Choroid plexus epithelial cell (primary cell): Measurements from ENCODE around the gene BRINP1.

Experiments
- DNase-seq: peaks from one replicate; pipeline ENCODE4 v3.0.0-alpha.2; 2010; ENCODE audit warnings: low read depth
- H3K4me3 ChIP-seq: 2 replicates; pipeline ENCODE4 v1.5.1; 2011; ENCODE audit warnings: low read depth, mild to moderate bottlenecking, control low read depth, low read length, moderate library complexity
- CTCF ChIP-seq: conservative IDR thresholded peaks from 2 replicates; pipeline ENCODE4 v1.5.1; 2011; ENCODE audit warnings: low read depth, mild to moderate bottlenecking, control low read depth, inconsistent platforms, low read length, moderate library complexity

The BRINP1 gene

GRCh38 chr9:119322184-119322583 is 47.1 kb downstream of the BRINP1 start:
- DNase-seq = peak; percentile 0

GRCh38 chr9:119318371-119318770 is 50.9 kb downstream of the BRINP1 start:
- no peak for DNase-seq
- no peak overlapping the region for H3K4me3 ChIP-seq
- no peak for TF ChIP-seq CTCF

More at GRCh38 chr9:119322184-119322583, 47.1 kb downstream of the BRINP1 start:
- TF ChIP-seq CTCF = no peak
- no peak overlapping the region for H3K4me3 ChIP-seq

GRCh38 chr9:119313846-119314245 is 55.4 kb downstream of the BRINP1 start:
- no peak for DNase-seq
- no peak for TF ChIP-seq CTCF
- H3K4me3 ChIP-seq = no peak overlapping the region

- no peak for TF ChIP-seq CTCF
- no peak overlapping the region for H3K4me3 ChIP-seq
- DNase-seq = no peak
These were observed 58.5 kb downstream of the BRINP1 start for GRCh38 chr9:119310741-119311140.

- DNase-seq = no peak
- no peak for TF ChIP-seq CTCF
- no peak overlapping the region for H3K4me3 ChIP-seq
These were observed 61.8 kb downstream of the BRINP1 start for GRCh38 chr9:119307471-119307870.

GRCh38 chr9:119304555-119304954 is 64.7 kb downstream of the BRINP1 start:
- TF ChIP-seq CTCF = no peak
- no peak for DNase-seq
- no peak overlapping the region for H3K4me3 ChIP-seq

- TF ChIP-seq CTCF = no peak
- no peak overlapping the region for H3K4me3 ChIP-seq
- peak; percentile 1 for DNase-seq
These were observed 66.1 kb downstream of the BRINP1 start for GRCh38 chr9:119302988-119303698.
